ENCODE measurements around the gene PLCL1.

The PLCL1 gene

DNA sequence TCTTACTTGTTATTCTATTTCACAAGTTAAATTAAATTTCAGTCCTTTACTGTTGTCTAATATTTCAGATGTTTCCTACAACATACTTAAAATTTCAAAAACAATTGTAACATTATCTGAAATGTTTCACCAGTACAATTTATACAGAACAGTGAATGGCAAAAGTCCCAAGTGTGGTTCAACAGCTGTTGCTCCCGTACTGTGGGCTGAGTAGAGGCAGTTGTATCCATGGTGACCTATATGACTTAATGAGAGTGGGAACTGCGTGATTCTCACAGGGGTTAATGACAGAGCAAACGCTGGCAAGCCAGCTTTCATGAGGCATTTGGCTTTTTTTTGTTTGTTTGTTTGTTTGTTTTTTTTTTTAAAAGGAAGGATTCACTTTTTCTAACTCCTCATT, 5.3 kb upstream of the PLCL1 start:
- no peak for DNase-seq (ENCODE audit: low read depth)
- H3K4me3 ChIP-seq (ENCODE audit: low read length), result no peak overlapping the region
- TF ChIP-seq, protein P1, sequence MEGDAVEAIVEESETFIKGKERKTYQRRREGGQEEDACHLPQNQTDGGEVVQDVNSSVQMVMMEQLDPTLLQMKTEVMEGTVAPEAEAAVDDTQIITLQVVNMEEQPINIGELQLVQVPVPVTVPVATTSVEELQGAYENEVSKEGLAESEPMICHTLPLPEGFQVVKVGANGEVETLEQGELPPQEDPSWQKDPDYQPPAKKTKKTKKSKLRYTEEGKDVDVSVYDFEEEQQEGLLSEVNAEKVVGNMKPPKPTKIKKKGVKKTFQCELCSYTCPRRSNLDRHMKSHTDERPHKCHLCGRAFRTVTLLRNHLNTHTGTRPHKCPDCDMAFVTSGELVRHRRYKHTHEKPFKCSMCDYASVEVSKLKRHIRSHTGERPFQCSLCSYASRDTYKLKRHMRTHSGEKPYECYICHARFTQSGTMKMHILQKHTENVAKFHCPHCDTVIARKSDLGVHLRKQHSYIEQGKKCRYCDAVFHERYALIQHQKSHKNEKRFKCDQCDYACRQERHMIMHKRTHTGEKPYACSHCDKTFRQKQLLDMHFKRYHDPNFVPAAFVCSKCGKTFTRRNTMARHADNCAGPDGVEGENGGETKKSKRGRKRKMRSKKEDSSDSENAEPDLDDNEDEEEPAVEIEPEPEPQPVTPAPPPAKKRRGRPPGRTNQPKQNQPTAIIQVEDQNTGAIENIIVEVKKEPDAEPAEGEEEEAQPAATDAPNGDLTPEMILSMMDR (IDR thresholded peaks at IDR 0.05; ENCODE audit: insufficient read depth, low read depth, low read length, missing control alignments), result no peak

DNA sequence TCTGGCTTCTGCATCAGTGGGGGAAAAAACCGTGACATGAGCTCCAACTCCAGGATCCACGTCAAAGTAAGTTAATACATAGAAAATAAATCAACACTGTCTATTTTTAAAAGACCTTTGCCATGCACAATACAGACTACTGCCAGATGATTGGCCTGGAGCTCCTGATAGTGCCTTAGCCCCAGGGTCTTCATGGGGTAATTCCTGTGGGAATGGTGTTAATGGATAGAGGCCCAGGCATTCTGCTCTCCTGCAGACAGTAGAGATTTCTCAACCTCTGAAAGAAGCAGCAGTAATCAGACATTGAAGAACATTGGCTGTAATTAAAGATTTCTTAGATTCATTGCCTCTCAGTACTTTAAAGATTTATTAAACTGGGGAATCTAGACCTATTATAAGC, 4.3 kb upstream of the PLCL1 start:
- no peak for DNase-seq (ENCODE audit: low read depth)
- TF ChIP-seq, protein P1 (IDR thresholded peaks at IDR 0.05; ENCODE audit: insufficient read depth, low read depth, low read length, missing control alignments), result no peak
- no peak overlapping the region for H3K4me3 ChIP-seq (ENCODE audit: low read length)

DNA sequence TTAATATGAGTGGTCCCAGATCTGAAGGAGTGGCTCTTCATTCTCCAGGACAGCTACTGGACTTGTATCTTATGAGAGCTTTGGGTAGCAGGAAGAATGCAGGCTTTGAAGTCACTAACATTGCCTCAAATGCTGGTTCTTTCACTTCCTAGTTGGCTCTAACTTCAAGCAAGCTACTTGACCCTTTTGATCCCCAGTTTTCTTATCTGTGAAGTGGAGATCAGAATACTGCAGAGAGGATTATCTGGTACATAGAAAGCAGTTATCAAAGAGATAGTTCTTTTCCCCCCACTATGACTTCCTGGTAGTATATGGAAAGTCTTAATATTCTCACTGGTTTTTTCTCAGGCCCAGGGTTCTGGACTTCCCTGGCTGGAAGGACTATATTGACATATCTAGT, 3.4 kb upstream of the PLCL1 start:
- TF ChIP-seq, protein P1 (IDR thresholded peaks at IDR 0.05; ENCODE audit: insufficient read depth, low read depth, low read length, missing control alignments), result no peak
- no peak overlapping the region for H3K4me3 ChIP-seq (ENCODE audit: low read length)
- DNase-seq (ENCODE audit: low read depth), result no peak

DNA sequence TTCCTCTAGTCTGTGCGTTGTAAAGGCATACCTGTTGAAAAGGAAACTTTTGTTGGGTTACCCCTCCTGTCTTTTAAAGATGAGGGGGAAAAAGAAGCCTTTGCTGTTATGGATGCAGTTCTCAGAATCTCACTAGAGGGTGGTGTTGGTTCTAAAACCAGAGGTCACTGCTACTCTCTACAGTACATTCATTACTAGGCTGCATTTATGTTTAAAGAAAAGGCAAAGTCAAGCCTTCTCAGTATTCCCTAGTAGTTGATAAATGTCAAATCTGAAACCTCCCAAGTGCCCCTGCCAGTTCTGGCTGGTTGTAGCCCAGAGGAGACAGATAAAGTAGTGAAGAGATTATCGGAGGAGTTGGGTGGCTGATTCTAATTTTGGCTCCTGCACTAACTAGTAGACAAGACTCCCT, 1.4 kb upstream of the PLCL1 start:
- DNase-seq (ENCODE audit: low read depth), result peak; percentile 59
- TF ChIP-seq, protein P1 (IDR thresholded peaks at IDR 0.05; ENCODE audit: insufficient read depth, low read depth, low read length, missing control alignments), result peak; percentile 81
- no peak overlapping the region for H3K4me3 ChIP-seq (ENCODE audit: low read length)

DNA sequence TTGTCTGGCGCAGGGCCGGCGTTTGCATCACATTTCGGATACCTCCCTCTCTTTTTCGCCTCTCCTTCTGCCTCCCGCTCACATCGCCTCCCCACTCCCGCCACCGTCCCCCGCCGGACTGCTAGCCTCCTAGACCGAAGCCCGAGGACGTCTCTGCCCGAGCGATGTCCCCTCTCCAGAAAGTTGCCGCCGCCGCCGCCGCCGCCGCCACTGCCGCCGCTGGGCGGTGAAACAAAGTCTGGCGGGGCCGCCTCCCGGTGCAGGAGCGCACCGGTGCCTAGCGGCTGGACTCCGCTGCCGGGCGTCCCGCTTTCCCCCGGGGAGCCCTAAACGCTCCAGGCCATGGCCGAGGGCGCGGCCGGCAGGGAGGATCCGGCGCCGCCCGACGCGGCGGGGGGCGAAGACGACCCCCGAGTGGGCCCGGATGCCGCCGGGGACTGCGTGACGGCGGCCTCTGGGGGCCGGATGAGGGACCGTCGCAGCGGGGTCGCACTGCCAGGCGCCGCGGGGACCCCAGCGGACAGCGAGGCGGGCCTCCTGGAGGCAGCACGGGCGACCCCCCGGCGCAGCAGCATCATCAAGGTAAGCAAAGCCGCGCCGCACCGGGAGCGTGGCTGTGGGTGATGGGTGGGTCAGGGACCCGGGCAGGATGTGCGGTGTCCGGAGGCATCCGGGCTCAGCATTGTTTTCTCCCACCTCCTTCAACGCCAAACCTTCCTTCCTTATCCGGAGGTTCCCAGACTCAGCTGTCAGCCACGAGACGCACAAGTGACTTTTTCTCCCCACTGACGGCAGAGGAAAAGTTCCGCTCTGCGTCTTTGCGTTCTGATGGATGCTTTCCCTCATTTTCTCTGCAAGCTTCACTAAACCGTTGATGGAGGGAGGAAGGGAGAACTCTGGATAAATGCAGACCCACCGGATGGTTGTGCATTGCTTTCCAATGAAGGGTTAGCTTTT, 643 bp downstream of the PLCL1 start:
- TF ChIP-seq, protein P1 (IDR thresholded peaks at IDR 0.05; ENCODE audit: insufficient read depth, low read depth, low read length, missing control alignments), result no peak
- peak overlapping the region; percentile 50 for H3K4me3 ChIP-seq (ENCODE audit: low read length)
- no peak for DNase-seq (ENCODE audit: low read depth)

DNA sequence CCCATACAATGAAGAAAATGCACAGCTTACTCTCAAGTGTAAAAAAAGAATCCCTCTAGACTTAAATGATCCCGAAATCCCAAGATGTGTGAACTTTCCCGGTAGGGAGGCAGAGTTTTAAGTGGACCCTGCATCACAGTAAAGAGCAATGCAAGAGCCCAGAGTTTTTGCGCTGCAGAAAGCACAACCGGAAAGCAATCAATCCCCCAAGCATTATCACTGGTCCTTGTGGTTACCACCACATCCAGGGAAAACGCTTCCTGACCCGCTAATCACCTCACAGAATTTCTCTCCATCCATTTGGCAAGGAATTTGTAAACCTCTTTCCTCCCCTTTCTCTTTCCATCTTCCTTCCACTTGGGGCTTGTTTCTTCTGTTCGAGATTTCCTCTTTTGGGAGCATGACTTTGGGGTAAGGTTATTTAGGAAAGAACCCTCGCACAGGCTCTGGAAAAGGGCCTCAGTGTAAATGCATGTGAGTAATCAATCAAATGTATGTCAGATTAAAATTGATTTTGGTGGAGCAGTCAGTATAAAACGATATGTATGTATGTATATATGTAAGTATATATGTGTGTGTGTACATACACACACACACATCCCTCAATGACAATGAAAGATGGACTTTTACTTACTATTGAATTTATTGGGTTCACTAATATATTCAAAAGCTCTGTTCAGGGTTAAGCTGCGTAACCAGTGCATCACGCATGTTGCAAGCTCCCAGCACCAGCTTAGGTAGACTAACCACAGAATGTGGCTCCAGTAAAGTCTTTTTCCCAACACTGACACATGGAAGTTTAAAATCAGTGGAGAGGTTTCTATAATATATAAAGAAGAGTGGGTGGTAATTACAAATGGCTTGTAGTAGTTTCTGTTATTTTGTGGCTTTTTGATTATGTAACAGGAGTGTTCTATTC, 1.6 kb downstream of the PLCL1 start:
- no peak overlapping the region for H3K4me3 ChIP-seq (ENCODE audit: low read length)
- TF ChIP-seq, protein P1 (IDR thresholded peaks at IDR 0.05; ENCODE audit: insufficient read depth, low read depth, low read length, missing control alignments), result no peak
- DNase-seq (ENCODE audit: low read depth), result peak; percentile 9

Data from epithelial cell of esophagus (primary cell).